ENCODE measurements around the gene LIMA1. TPM values are rescaled to one million over a fixed set of nuclear protein-coding genes. Genes with fewer than 3 reads are reported as not detected.
"Not testable (repeated sequence)": the region's sequence is repeated elsewhere in the genome, so short reads cannot be mapped to it uniquely, and the experiment has no call there.

The LIMA1 gene
- total RNA-seq, 1 donor from 2014 or later, result 64.0 TPM

GRCh38 chr12:50219001-50219400 is 64.3 kb downstream of the LIMA1 start:
- H3K27ac Mint-ChIP-seq, result not testable (repeated sequence)
- peaks cover 19% of the 10 kb centered on the region for H3K4me1 Mint-ChIP-seq (ENCODE audit: low read depth)

DNA sequence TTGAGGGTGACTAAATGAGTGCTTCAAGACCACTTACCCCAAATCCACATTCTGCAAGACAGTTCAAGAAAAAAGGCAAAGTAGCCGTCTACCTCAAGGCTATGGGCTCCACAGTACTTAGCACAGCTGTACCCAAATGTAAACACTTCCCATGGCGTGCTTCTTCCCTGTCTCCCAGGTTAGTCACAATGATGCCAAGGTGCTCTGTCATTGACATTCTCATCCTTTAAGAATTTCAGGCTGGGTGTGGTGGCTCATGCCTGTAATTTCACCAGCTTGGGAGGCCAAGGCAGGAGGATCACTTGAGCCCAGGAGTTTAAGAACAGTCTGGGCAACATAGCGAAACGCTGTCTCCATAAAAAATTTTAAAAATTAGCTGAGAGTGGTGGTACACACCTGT is 64.9 kb downstream of the LIMA1 start:
- Mint-ChIP-seq H3K4me3 (no peak overlapping the region), H3K36me3 (ENCODE audit: low read depth) (peaks cover 10% of the 10 kb centered on the region), H3K27me3 (ENCODE audit: insufficient read depth) (no peaks in the 10 kb centered on the region), H3K27ac (no peak overlapping the region), H3K4me1 (ENCODE audit: low read depth) (peaks cover 22% of the 10 kb centered on the region), H3K9me3 (no peaks in the 10 kb centered on the region)
- DNase-seq (ENCODE audit: low spot score), result no peak
- intact Hi-C loops (cut with micrococcal nuclease), result no loop called here

More at GRCh38 chr12:50219001-50219400, 64.3 kb downstream of the LIMA1 start:
- H3K27me3 Mint-ChIP-seq (ENCODE audit: insufficient read depth); DNase-seq (ENCODE audit: low spot score); H3K9me3 Mint-ChIP-seq; intact Hi-C loops (cut with micrococcal nuclease): not testable (repeated sequence)
- H3K36me3 Mint-ChIP-seq (ENCODE audit: low read depth), result peaks cover 10% of the 10 kb centered on the region
- H3K4me3 Mint-ChIP-seq, result peak overlapping the region; percentile 32

DNA sequence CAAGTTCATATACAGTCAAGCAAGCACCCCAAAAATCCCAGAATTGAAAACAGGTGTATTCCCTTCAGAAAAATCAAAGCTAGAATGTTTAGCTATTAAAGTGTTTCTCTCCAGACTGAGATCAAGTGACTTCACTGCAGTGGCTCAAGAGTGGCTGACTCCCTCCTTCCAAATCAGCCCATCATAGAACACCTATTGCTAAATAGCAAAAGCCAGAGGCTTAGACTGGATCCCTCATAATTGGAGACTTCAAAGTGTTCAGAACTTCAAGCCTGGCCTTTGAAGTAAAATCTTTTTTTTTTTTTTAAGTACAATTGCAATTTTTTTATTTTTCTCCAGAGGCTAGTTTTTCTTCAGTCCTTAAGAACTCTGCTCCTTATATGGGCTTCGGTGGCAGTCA is 66.1 kb downstream of the LIMA1 start:
- DNase-seq (ENCODE audit: low spot score), result no peak
- H3K27me3 Mint-ChIP-seq (ENCODE audit: insufficient read depth), result no peaks in the 10 kb centered on the region
- intact Hi-C loops (cut with micrococcal nuclease), result no loop called here
- H3K36me3 Mint-ChIP-seq (ENCODE audit: low read depth), result peaks cover 12% of the 10 kb centered on the region
- no peaks in the 10 kb centered on the region for H3K9me3 Mint-ChIP-seq
- peaks cover 28% of the 10 kb centered on the region for H3K4me1 Mint-ChIP-seq (ENCODE audit: low read depth)
- no peak overlapping the region for H3K27ac Mint-ChIP-seq
- H3K4me3 Mint-ChIP-seq, result no peak overlapping the region

DNA sequence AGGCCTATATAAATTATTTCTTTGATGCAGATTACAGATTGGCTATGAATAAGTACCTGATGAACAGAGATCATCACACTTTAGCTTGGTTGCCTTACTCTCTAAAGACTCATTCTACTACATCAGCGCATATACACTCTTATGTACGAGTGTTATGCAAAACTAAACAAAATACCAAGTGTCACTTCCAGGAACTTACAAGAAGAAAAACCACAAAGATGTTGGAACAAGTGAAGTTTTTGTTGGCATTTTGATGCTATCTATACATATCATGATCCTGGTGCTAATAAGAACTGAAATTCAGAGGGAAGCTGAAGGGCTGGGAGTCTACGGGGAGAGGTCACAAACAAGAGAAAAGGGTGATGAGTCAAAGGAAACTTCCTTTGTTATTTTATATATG is 68.3 kb downstream of the LIMA1 start:
- DNase-seq (ENCODE audit: low spot score), result no peak
- intact Hi-C loops (cut with micrococcal nuclease), result no loop called here
- Mint-ChIP-seq H3K4me3 (no peak overlapping the region), H3K36me3 (ENCODE audit: low read depth) (peaks cover 16% of the 10 kb centered on the region), H3K27me3 (ENCODE audit: insufficient read depth) (no peaks in the 10 kb centered on the region), H3K4me1 (ENCODE audit: low read depth) (peaks cover 38% of the 10 kb centered on the region), H3K9me3 (no peaks in the 10 kb centered on the region), H3K27ac (peak overlapping the region; percentile 46)

DNA sequence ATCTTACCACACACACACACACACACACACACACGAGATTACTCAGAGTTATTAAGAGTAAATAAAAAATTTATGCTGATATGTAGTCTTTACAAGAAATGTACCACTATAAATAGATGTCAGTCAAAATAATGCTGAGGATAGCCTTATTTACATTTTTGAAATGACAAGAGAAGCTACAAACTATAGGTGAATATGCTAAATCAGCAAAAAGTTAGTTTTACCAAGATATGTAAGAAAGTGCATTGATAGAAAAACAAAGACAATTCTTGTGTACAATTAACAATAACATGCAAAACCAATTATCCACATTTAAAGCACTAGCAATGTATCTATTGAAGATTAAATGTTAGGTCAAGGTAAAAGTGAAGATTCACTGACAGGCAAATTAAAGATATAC is 69.3 kb downstream of the LIMA1 start:
- H3K36me3 Mint-ChIP-seq (ENCODE audit: low read depth), result peaks cover 13% of the 10 kb centered on the region
- no peak overlapping the region for H3K27ac Mint-ChIP-seq
- H3K4me3 Mint-ChIP-seq, result no peak overlapping the region
- H3K4me1 Mint-ChIP-seq (ENCODE audit: low read depth), result peaks cover 38% of the 10 kb centered on the region
- no peaks in the 10 kb centered on the region for H3K27me3 Mint-ChIP-seq (ENCODE audit: insufficient read depth)
- no peak for DNase-seq (ENCODE audit: low spot score)
- intact Hi-C loops (cut with micrococcal nuclease), result no loop called here
- no peaks in the 10 kb centered on the region for H3K9me3 Mint-ChIP-seq

- Mint-ChIP-seq H3K9me3 (no peaks in the 10 kb centered on the region), H3K4me1 (ENCODE audit: low read depth) (peaks cover 38% of the 10 kb centered on the region), H3K27ac (peak overlapping the region; percentile 40), H3K27me3 (ENCODE audit: insufficient read depth) (no peaks in the 10 kb centered on the region), H3K4me3 (no peak overlapping the region), H3K36me3 (ENCODE audit: low read depth) (peaks cover 13% of the 10 kb centered on the region)
- DNase-seq (ENCODE audit: low spot score), result no peak
- intact Hi-C loops (cut with micrococcal nuclease), result no loop called here
Observed at GRCh38 chr12:50213439-50213838, 69.9 kb downstream of the LIMA1 start.

DNA sequence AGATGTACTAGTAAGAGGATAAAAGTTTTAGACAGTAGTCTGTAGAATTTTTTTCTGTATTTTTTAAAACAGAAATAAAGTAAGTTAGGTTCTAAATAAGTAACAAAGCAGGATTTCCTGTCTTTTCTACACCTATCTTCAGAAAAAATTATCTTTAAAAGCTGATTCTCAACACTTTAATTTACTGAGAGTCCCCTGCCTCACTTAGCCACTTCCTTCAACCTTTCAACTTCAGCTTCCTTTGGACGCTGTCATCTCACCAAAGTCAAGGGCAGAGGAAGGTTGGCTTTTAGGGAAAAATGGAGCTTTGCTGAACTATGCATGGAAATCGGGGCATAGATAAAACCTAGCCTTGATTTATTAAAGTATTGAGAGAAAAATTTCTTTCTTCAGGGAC is 71.3 kb downstream of the LIMA1 start:
- Mint-ChIP-seq H3K9me3 (no peaks in the 10 kb centered on the region), H3K4me1 (ENCODE audit: low read depth) (peaks cover 38% of the 10 kb centered on the region), H3K27ac (peak overlapping the region; percentile 88), H3K4me3 (peak overlapping the region; percentile 43), H3K27me3 (ENCODE audit: insufficient read depth) (no peaks in the 10 kb centered on the region), H3K36me3 (ENCODE audit: low read depth) (peaks cover 11% of the 10 kb centered on the region)
- DNase-seq (ENCODE audit: low spot score), result no peak
- intact Hi-C loops (cut with micrococcal nuclease), result loop anchor here (1.0 kb wide), 1 partner anchor 8 kb away; no protein-coding TSS in a partner anchor

DNA sequence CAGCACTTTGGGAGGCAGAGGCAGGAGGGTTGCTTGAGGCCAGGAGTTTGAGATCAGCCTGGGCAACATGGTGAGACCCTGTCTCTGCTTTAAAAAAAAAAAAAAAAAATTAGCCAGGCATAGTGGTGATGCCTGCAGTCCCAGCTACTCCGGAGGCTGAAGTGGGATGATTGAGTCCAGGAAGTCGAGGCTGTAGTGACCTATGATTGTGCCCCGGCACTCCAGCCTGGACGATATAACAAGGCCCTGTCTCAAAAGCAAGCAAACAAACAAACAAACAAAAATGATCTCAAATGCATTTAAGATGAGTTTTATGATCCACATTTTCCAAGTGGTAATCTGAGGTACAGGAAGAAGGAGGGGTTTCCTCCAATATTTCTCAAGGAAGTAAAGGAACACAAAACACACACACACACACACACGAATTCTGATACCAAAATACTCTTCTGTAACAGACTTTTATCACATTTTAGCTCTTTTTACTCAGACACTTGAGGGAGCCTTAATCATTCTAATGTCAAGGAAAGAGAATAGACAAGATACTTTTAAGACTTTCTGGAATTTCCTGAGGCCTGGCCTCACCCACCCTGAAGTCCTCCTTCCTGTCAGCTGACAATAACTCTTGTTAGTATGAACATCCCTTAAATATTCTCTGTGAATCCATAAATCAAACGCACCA is 71.8 kb downstream of the LIMA1 start:
- Mint-ChIP-seq H3K27me3 (ENCODE audit: insufficient read depth) (no peaks in the 10 kb centered on the region), H3K27ac (peak overlapping the region; percentile 88), H3K4me3 (peak overlapping the region; percentile 43), H3K9me3 (no peaks in the 10 kb centered on the region), H3K36me3 (ENCODE audit: low read depth) (peaks cover 12% of the 10 kb centered on the region), H3K4me1 (ENCODE audit: low read depth) (peaks cover 38% of the 10 kb centered on the region)
- DNase-seq (ENCODE audit: low spot score), result no peak
- intact Hi-C loops (cut with micrococcal nuclease), result loop anchor here (1.0 kb wide), 1 partner anchor 9 kb away; no protein-coding TSS in a partner anchor

- Mint-ChIP-seq H3K4me3 (no peak overlapping the region), H3K27me3 (ENCODE audit: insufficient read depth) (no peaks in the 10 kb centered on the region), H3K4me1 (ENCODE audit: low read depth) (peaks cover 12% of the 10 kb centered on the region), H3K36me3 (ENCODE audit: low read depth) (peaks cover 16% of the 10 kb centered on the region), H3K27ac (no peak overlapping the region), H3K9me3 (no peaks in the 10 kb centered on the region)
- intact Hi-C loops (cut with micrococcal nuclease), result no loop called here
- DNase-seq (ENCODE audit: low spot score), result no peak
Observed at GRCh38 chr12:50207424-50207823, 75.9 kb downstream of the LIMA1 start.

DNA sequence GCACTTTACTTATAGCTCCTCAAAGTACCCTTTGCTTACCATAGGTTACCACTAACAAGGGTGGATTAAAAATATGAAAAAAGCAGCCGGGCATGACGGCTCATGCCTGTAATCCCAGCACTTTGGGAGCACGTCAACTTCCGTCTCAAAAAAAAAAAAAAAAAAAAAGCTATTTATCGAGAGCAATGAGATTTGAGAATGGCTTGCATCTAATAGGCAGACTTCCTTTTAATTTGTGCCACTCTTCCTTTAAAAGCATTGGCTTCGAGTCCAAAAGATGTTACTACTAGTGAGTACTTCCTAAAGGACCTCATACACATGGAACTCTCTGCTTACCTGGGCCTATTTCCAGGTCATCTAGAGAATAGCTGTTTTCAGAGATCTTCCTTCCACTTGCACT is 77.7 kb downstream of the LIMA1 start:
- H3K36me3 Mint-ChIP-seq (ENCODE audit: low read depth), result peaks cover 17% of the 10 kb centered on the region
- DNase-seq (ENCODE audit: low spot score), result no peak
- no peak overlapping the region for H3K4me3 Mint-ChIP-seq
- H3K9me3 Mint-ChIP-seq, result no peaks in the 10 kb centered on the region
- no peaks in the 10 kb centered on the region for H3K27me3 Mint-ChIP-seq (ENCODE audit: insufficient read depth)
- intact Hi-C loops (cut with micrococcal nuclease), result no loop called here
- no peak overlapping the region for H3K27ac Mint-ChIP-seq
- H3K4me1 Mint-ChIP-seq (ENCODE audit: low read depth), result no peaks in the 10 kb centered on the region

DNA sequence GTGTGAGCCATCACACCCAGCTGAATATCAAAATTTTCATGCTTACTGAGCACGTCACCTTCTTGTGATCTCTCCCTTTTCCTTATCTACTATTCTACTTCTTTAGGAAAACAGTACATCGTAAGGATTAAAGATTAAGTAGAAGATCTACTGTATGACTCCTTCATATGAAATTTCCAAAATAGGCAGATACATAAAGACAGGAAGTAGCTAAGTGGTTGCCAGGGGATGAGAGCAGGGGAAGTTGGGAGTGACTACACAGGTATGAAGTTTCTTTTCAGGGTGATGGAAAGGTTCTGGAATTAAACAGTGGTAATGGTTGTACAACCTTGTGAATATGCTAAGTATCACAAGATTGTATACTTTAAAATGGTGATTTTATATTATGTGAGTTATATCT is 79.6 kb downstream of the LIMA1 start:
- intact Hi-C loops (cut with micrococcal nuclease), result no loop called here
- Mint-ChIP-seq H3K36me3 (ENCODE audit: low read depth) (peaks cover 26% of the 10 kb centered on the region), H3K4me3 (no peak overlapping the region), H3K27me3 (ENCODE audit: insufficient read depth) (no peaks in the 10 kb centered on the region), H3K9me3 (no peaks in the 10 kb centered on the region), H3K4me1 (ENCODE audit: low read depth) (no peaks in the 10 kb centered on the region), H3K27ac (no peak overlapping the region)
- DNase-seq (ENCODE audit: low spot score), result no peak

GRCh38 chr12:50201987-50202521 is 81.3 kb downstream of the LIMA1 start:
- intact Hi-C loops (cut with micrococcal nuclease), result no loop called here
- Mint-ChIP-seq H3K4me3 (no peak overlapping the region), H3K36me3 (ENCODE audit: low read depth) (peaks cover 33% of the 10 kb centered on the region), H3K27ac (no peak overlapping the region), H3K27me3 (ENCODE audit: insufficient read depth) (no peaks in the 10 kb centered on the region), H3K4me1 (ENCODE audit: low read depth) (no peaks in the 10 kb centered on the region), H3K9me3 (no peaks in the 10 kb centered on the region)
- DNase-seq (ENCODE audit: low spot score), result no peak

DNA sequence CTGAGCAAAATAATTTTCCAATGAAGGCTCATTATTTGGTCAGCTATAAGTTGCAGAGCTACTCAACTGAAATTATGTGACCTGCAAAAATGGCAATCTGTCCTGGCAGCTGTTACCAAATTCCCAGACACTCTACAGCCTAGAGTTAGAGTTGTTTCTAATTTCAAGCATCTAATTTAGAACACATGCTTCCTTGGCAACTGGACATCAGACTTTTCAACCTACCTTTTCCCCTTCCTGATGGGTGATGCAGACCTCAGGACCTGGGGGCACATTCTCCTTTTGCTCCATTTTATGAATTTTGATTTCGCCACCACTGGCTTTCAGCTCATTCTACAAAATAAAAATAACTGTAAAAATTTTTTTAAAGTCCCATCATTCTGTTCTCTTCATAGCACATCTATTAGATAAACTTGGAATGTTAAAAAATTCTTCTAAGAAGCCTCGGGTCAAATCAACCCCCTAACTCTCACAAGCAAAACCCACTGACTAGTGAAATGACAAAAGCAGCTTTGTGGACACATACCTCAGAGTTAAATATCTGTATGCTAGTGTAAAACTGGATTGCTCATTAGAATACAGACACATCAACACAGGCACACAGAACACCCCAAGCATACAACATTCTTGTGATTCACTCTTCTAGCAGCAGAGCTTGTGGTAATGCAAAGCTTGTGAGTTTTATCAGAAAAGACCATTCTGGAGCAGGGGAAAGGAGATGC is 82.6 kb downstream of the LIMA1 start:
- intact Hi-C loops (cut with micrococcal nuclease), result no loop called here
- no peaks in the 10 kb centered on the region for H3K27me3 Mint-ChIP-seq (ENCODE audit: insufficient read depth)
- DNase-seq (ENCODE audit: low spot score), result no peak
- peaks cover 36% of the 10 kb centered on the region for H3K36me3 Mint-ChIP-seq (ENCODE audit: low read depth)
- H3K9me3 Mint-ChIP-seq, result no peaks in the 10 kb centered on the region
- H3K4me1 Mint-ChIP-seq (ENCODE audit: low read depth), result peaks cover 4% of the 10 kb centered on the region
- no peak overlapping the region for H3K4me3 Mint-ChIP-seq
- H3K27ac Mint-ChIP-seq, result no peak overlapping the region

Measured in activated T-helper 1 cell treated with anti-CD3 and anti-CD28 coated beads, Interleukin-12 subunit alpha, Interleukin-12 subunit beta, Interleukin-2, Interleukin-4 antibody, amounts not matched to agents 30 ng/mL and 10 ng/mL and 1 ng/mL, durations not matched to agents 14 hours and 24 hours and 36 hours (primary cell).